Sigmoid colon (tissue), 7 donors: ENCODE results near the gene ADRB1. TPM values are rescaled to one million over a fixed set of nuclear protein-coding genes. Genes with fewer than 3 reads are reported as not detected.

ENCODE experiments used
- DNase-seq: peaks from one replicate; pipeline ENCODE4 v3.0.0-alpha.2; 2019
- H3K27ac ChIP-seq, 4 donors: fragments of 200-600 bp; sonication (generic); one replicate each; pipeline ENCODE4 v1.5.1; 2016 to 2019; ENCODE audit warnings: mild to moderate bottlenecking in 1 of 4
- H3K27me3 ChIP-seq, 3 donors: fragments of 200-600 bp; sonication (generic); one replicate each; pipeline ENCODE4 v1.5.1; 2019; ENCODE audit warnings: mild to moderate bottlenecking in 1 of 3
- H3K36me3 ChIP-seq, 4 donors: fragments of 200-600 bp; sonication (generic); one replicate each; pipeline ENCODE4 v1.5.1; 2016 to 2019
- H3K4me1 ChIP-seq, 4 donors: fragments of 200-600 bp; sonication (generic); one replicate each; pipeline ENCODE4 v1.5.1; 2017 to 2019
- H3K4me3 ChIP-seq, 4 donors: fragments of 200-600 bp; sonication (generic); one replicate each; pipeline ENCODE4 v1.5.1; 2017 to 2019; ENCODE audit warnings: mild to moderate bottlenecking in 2 of 4, moderate library complexity in 1 of 4
- H3K9me3 ChIP-seq, 4 donors: fragments of 200-600 bp in 3 of 4; sonication (generic) in 3 of 4; one replicate each; pipeline versions ENCODE4 v1.5.1 to v1.6.1; 2013 to 2019
- CTCF ChIP-seq, 4 experiments: fragments of 450-650 bp in 3 of 4; fragments of 200-600 bp in 1 of 4; IDR thresholded peaks; one replicate each; pipeline ENCODE4 v1.5.1; 2016 to 2019; ENCODE audit warnings: antibody characterized with exemption in 4 of 4, mild to moderate bottlenecking in 3 of 4, moderate library complexity in 2 of 4
- EP300 ChIP-seq, 4 donors: sonication (generic); formaldehyde crosslinking; IDR thresholded peaks; one replicate each; pipeline ENCODE4 v1.6.1; 2017; ENCODE audit warnings: antibody characterized with exemption in 4 of 4
- POLR2A ChIP-seq, 2 donors: fragments of 450-650 bp; IDR thresholded peaks; one replicate each; pipeline ENCODE4 v1.6.1; 2016; ENCODE audit warnings: antibody characterized with exemption in 2 of 2, mild to moderate bottlenecking in 2 of 2, moderate library complexity in 2 of 2
- POLR2AphosphoS5 ChIP-seq, 4 donors: sonication (generic); formaldehyde crosslinking; IDR thresholded peaks; one replicate each; pipeline ENCODE4 v1.6.1; 2017; ENCODE audit warnings: antibody characterized with exemption in 4 of 4
- WGBS, 2 donors: extraction: QIAGEN DNeasy Blood & Tissue Kit; methylation state at CpG; one replicate each; pipeline ENCODE4 v1.1.7; 2013; 5-methylcytosine and 5-hydroxymethylcytosine counted together
- intact Hi-C: fragments of 100-400 bp; cut with DNase I; formaldehyde crosslinking; loops from one replicate; pipeline ENCODE4 v1.15.1; 2023
- polyA plus RNA-seq, 3 donors: library from polyadenylated mRNA; stranded (reverse); fragments of 200-250 nt; gene quantifications; one replicate each; pipeline ENCODE4 v1.2.3, GENCODE V29; 2013
- total RNA-seq, 4 donors: library from RNA; depleted of rRNA; stranded (reverse); fragments of >200 nt; gene quantifications; one replicate each; pipeline ENCODE4 v1.1.0, GENCODE V29; 2016
- donor health status: healthy with polysubstance abuse.
- donor health status: Bipolar disorder and iron deficiency.
- donor health status: healthy.

Gene ADRB1
- total and polyA plus RNA-seq, 7 donors: 0.23 to 34.5 (median 1.4) TPM

- Histone ChIP-seq H3K36me3 (no peaks in the 10 kb centered on the region), H3K4me1 (peaks cover 0 to 37% (median 35%) of the 10 kb centered on the region in 4 donors), H3K9me3 (no peaks in the 10 kb centered on the region), H3K27me3 (peaks cover 0 to 34% (median 17%) of the 10 kb centered on the region in 3 donors), H3K27ac (peak overlapping the region; percentile 86 to 93 (median 88)), H3K4me3 (peak overlapping the region; percentile 23 to 59 (median 58))
- TF ChIP-seq CTCF (IDR thresholded peaks at IDR 0.05): no peak
- 2 to 3% methylated on average over 78 of the region's 78 CpGs for WGBS, 2 donors
- DNase-seq: peak; percentile 75
- intact Hi-C loops: loop anchor here (5.0 to 10.0 kb wide), 2 partner anchors 52 to 91 kb away; no protein-coding TSS in a partner anchor
Measured at GRCh38 chr10:114045136-114046086, 1.7 kb downstream of the ADRB1 start.

- no peaks in the 10 kb centered on the region for H3K36me3 ChIP-seq
- TF ChIP-seq POLR2A (IDR thresholded peaks at IDR 0.05) (no peak), POLR2AphosphoS5 (IDR thresholded peaks at IDR 0.05) (no peak), EP300 (IDR thresholded peaks at IDR 0.05) (no peak), CTCF (IDR thresholded peaks at IDR 0.05) (no peak)
- H3K27ac ChIP-seq: peak overlapping the region; percentile 86 to 93 (median 88)
- intact Hi-C loops: loop anchor here (5.0 to 10.0 kb wide), 2 partner anchors 51 to 91 kb away; no protein-coding TSS in a partner anchor
- peaks cover 0 to 34% (median 17%) of the 10 kb centered on the region in 3 donors for H3K27me3 ChIP-seq
- peaks cover 0 to 37% (median 35%) of the 10 kb centered on the region in 4 donors for H3K4me1 ChIP-seq
- no peak for DNase-seq
- H3K4me3 ChIP-seq: peak overlapping the region; percentile 23 to 59 (median 58)
- 65 to 76% methylated on average over 7 of the region's 7 CpGs for WGBS, 2 donors
- no peaks in the 10 kb centered on the region for H3K9me3 ChIP-seq
Measured at GRCh38 chr10:114046087-114046458, 2.4 kb downstream of the ADRB1 start.

GRCh38 chr10:114048472-114048871, 4.8 kb downstream of the ADRB1 start:
- peak overlapping the region; percentile 40 to 93 (median 88) for H3K27ac ChIP-seq

GRCh38 chr10:114051714-114052113, 8.0 kb downstream of the ADRB1 start:
- Histone ChIP-seq H3K27ac (no peak overlapping the region), H3K27me3 (no peaks in the 10 kb centered on the region), H3K4me3 (no peak overlapping the region), H3K9me3 (no peaks in the 10 kb centered on the region), H3K36me3 (no peaks in the 10 kb centered on the region), H3K4me1 (peaks cover 0 to 14% (median 9%) of the 10 kb centered on the region in 4 donors)
- intact Hi-C loops: no loop called here
- no peak for DNase-seq
- no peak for TF ChIP-seq EP300 (IDR thresholded peaks at IDR 0.05)
- no peak for TF ChIP-seq POLR2AphosphoS5 (IDR thresholded peaks at IDR 0.05)
- no peak for TF ChIP-seq POLR2A (IDR thresholded peaks at IDR 0.05)
- no peak for TF ChIP-seq CTCF (IDR thresholded peaks at IDR 0.05)
- WGBS, 2 donors: 65 to 83% methylated on average over 3 of the region's 3 CpGs

More at GRCh38 chr10:114048472-114048871, 4.8 kb downstream of the ADRB1 start:
- H3K27me3 ChIP-seq: peaks cover 0 to 19% (median 8%) of the 10 kb centered on the region in 3 donors
- no peak for DNase-seq
- H3K9me3 ChIP-seq: no peaks in the 10 kb centered on the region
- no peak for TF ChIP-seq POLR2AphosphoS5 (IDR thresholded peaks at IDR 0.05)
- peak overlapping the region in 2 of 4 donors; percentile 57 to 59 for H3K4me3 ChIP-seq
- WGBS, 2 donors: 58 to 76% methylated on average over 3 of the region's 3 CpGs
- no peaks in the 10 kb centered on the region for H3K36me3 ChIP-seq
- H3K4me1 ChIP-seq: peaks cover 0 to 25% (median 16%) of the 10 kb centered on the region in 4 donors
- intact Hi-C loops: loop anchor here (5.0 to 10.0 kb wide), 2 partner anchors 49 to 94 kb away; no protein-coding TSS in a partner anchor

- no peak for DNase-seq
- peaks cover 0 to 14% (median 9%) of the 10 kb centered on the region in 4 donors for H3K4me1 ChIP-seq
- intact Hi-C loops: no loop called here
- H3K27ac ChIP-seq: no peak overlapping the region
- no peaks in the 10 kb centered on the region for H3K27me3 ChIP-seq
- no peaks in the 10 kb centered on the region for H3K9me3 ChIP-seq
- no peak overlapping the region for H3K4me3 ChIP-seq
- 21 to 42% methylated on average over 1 of the region's 1 CpG for WGBS, 2 donors
- TF ChIP-seq POLR2AphosphoS5 (IDR thresholded peaks at IDR 0.05) (no peak), EP300 (IDR thresholded peaks at IDR 0.05) (no peak), CTCF (IDR thresholded peaks at IDR 0.05) (no peak), POLR2A (IDR thresholded peaks at IDR 0.05) (no peak)
- no peaks in the 10 kb centered on the region for H3K36me3 ChIP-seq
Measured at GRCh38 chr10:114052255-114052654, 8.6 kb downstream of the ADRB1 start.
